Common myeloid progenitor, CD34-positive (primary cell): ENCODE measurements around the gene KLB.

ENCODE experiments used
- CTCF ChIA-PET: fragments of 350-600 bp; sonication (Branson Sonifier 250); formaldehyde crosslinking; loops from one replicate; lab custom pipeline; 2021; ENCODE audit warnings: antibody characterized with exemption; lab: Charles Lee
- POLR2A ChIA-PET: fragments of 350-600 bp; sonication (Branson Sonifier 250); formaldehyde crosslinking; loops from one replicate; lab custom pipeline; 2021; ENCODE audit warnings: antibody characterized with exemption; lab: Charles Lee
- DNase-seq, 3 donors: peaks; one replicate each; pipeline versions ENCODE4 v3.0.0 to v3.0.0-alpha.2; 2013
- H3K27ac ChIP-seq, 2 experiments: 1 replicate in 1 of 2; 2 replicates in 1 of 2; pipeline ENCODE4 v1.7.0; 2013; ENCODE audit warnings: inconsistent platforms in 2 of 2, low read length in 2 of 2, mild to moderate bottlenecking in 2 of 2, low read depth in 1 of 2, moderate library complexity in 1 of 2; ENCODE audit not compliant: severe bottlenecking in 2 of 2, insufficient read depth in 1 of 2, poor library complexity in 1 of 2
- H3K27me3 ChIP-seq, 5 experiments: replicated peaks in 2 of 5; 1 replicate in 3 of 5; 2 replicates in 2 of 5; pipeline versions ENCODE4 v1.6.1 to v1.7.0; 2013; ENCODE audit warnings: low read length in 4 of 5, mild to moderate bottlenecking in 2 of 5, moderate library complexity in 2 of 5, inconsistent platforms in 1 of 5; ENCODE audit not compliant: insufficient read depth in 5 of 5, control insufficient read depth in 4 of 5
- H3K36me3 ChIP-seq, 4 experiments: 1 replicate in 2 of 4; 2 replicates in 2 of 4; pipeline versions ENCODE4 v1.6.1 to v1.7.0; 2013; ENCODE audit warnings: low read length in 3 of 4, control low read depth in 1 of 4, mild to moderate bottlenecking in 1 of 4; ENCODE audit not compliant: control insufficient read depth in 4 of 4, insufficient read depth in 4 of 4
- H3K4me1 ChIP-seq, 4 experiments: 1 replicate in 3 of 4; 2 replicates in 1 of 4; pipeline versions ENCODE4 v1.6.1 to v1.7.1; 2013; ENCODE audit warnings: low read length in 3 of 4, mild to moderate bottlenecking in 3 of 4, control low read depth in 1 of 4, inconsistent platforms in 1 of 4, moderate library complexity in 1 of 4; ENCODE audit not compliant: control insufficient read depth in 4 of 4, insufficient read depth in 4 of 4; ENCODE audit errors: control extremely low read depth in 1 of 4
- H3K4me3 ChIP-seq, 7 experiments: 1 replicate in 4 of 7; 2 replicates in 3 of 7; pipeline versions ENCODE4 v1.5.1 to v1.7.0; 2013; ENCODE audit warnings: mild to moderate bottlenecking in 7 of 7, low read length in 6 of 7, moderate library complexity in 6 of 7, inconsistent platforms in 2 of 7, low read depth in 2 of 7, control low read depth in 1 of 7; ENCODE audit not compliant: insufficient read depth in 4 of 7, control insufficient read depth in 1 of 7; ENCODE audit errors: extremely low read depth in 1 of 7
- H3K9me3 ChIP-seq, 5 experiments: 1 replicate in 4 of 5; 2 replicates in 1 of 5; pipeline versions ENCODE4 v1.6.1 to v1.7.1; 2013; ENCODE audit warnings: low read length in 4 of 5, mild to moderate bottlenecking in 2 of 5, inconsistent platforms in 1 of 5, low read depth in 1 of 5, moderate library complexity in 1 of 5; ENCODE audit not compliant: control insufficient read depth in 4 of 5, insufficient read depth in 2 of 5; ENCODE audit errors: control extremely low read depth in 1 of 5
- WGBS: methylation state at CpG from one replicate; pipeline ENCODE4 v1.1.5; 2013; ENCODE audit not compliant: insufficient coverage; 5-methylcytosine and 5-hydroxymethylcytosine counted together

KLB gene

DNA sequence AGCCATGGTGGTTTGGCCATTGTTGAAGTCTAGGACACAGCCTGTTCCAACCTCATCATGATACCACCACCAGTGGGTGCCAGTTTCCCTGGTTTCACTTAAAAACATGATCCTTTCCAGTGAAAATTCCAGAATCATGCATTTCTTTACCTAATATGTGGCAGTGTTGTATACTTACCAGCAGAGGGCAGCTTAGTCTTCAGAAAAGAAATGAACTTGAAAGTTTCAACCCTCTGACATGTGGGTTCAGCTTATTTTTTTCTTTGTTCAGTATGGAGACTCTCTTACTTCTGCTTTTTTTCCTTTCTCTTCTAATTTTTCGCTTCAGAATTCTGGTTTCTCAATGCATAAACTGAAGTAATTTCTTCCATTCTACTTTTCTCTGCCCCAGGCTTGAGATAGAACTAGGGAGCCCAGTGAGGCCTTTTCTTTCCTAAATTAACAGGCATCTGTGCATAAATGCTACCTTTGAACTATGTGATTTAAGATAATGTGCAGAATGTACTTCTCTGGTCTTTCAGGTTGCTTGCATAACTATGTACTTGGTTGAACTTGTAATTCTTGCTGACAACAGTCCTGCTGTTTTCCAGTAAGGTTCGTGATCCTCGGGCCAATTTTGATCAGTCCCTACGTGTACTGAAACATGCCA lies 62.8 kb downstream of the KLB start:
- ChIA-PET POLR2A (interaction anchor here (1.0 kb wide), 1 partner anchor 57 kb away, joined by 4 read pairs; no protein-coding TSS in a partner anchor), CTCF (interaction anchor here (0.6 to 3.6 kb wide), 16 partner anchors 10 to 856 kb away, joined by 3 to 23 read pairs (median 4); partner anchors contain the start of genes LIAS and RPL9)
- DNase-seq = peak; percentile 89 to 92 (median 92)
- peaks cover 12 to 28% (median 23%) of the 10 kb centered on the region in 4 experiments for H3K36me3 ChIP-seq
- 70% methylated on average over 4 of the region's 4 CpGs for WGBS
- H3K4me1 ChIP-seq = peaks cover 0 to 6% (median 5%) of the 10 kb centered on the region in 4 experiments
- H3K9me3 ChIP-seq = no peaks in the 10 kb centered on the region
- peak overlapping the region; percentile 26 to 46 for H3K27ac ChIP-seq
- H3K4me3 ChIP-seq = peak overlapping the region in 4 of 7 experiments; percentile 5 to 57 (median 45)
- no peaks in the 10 kb centered on the region for H3K27me3 ChIP-seq

DNA sequence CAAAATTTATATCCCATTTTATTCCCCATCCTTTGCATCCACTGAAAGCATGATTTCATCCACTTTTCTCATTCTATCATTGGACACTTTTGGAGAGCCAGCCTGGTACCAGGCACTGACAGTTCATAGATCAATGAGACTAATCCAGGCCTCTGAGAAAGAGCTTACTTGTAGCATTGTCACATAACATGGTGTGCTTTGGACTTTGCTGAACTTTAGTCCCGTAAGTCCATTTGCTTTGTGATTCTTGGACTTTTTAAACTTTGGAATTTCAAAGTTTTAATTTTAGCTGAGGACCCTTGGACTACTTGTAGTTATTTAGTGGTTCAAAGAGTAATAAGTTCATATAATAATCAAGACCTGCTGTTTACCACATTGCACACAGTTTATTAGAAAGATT lies 63.7 kb downstream of the KLB start:
- no peak overlapping the region for H3K4me3 ChIP-seq
- H3K9me3 ChIP-seq = no peaks in the 10 kb centered on the region
- ChIA-PET POLR2A (no interaction called here), CTCF (interaction anchor here (1.0 to 3.6 kb wide), 2 partner anchors 11 to 186 kb away, joined by 4 to 23 read pairs; partner anchors contain the start of genes LIAS and RPL9)
- H3K4me1 ChIP-seq = peaks cover 0 to 6% (median 5%) of the 10 kb centered on the region in 4 experiments
- H3K27ac ChIP-seq = no peak overlapping the region
- no peak for DNase-seq
- H3K36me3 ChIP-seq = peaks cover 9 to 24% (median 17%) of the 10 kb centered on the region in 4 experiments
- no CpG with 5 or more reads among the region's 1 CpG for WGBS
- no peaks in the 10 kb centered on the region for H3K27me3 ChIP-seq

- no peak overlapping the region for H3K27ac ChIP-seq
- peaks cover 0 to 6% (median 5%) of the 10 kb centered on the region in 4 experiments for H3K4me1 ChIP-seq
- no peak overlapping the region for H3K4me3 ChIP-seq
- POLR2A ChIA-PET = no interaction called here
- CTCF ChIA-PET = interaction anchor here (0.7 to 1.1 kb wide), 2 partner anchors 158 to 187 kb away, joined by 3 to 4 read pairs; no protein-coding TSS in a partner anchor
- 100% methylated on average over 1 of the region's 3 CpGs for WGBS
- no peaks in the 10 kb centered on the region for H3K27me3 ChIP-seq
- DNase-seq = no peak
- no peaks in the 10 kb centered on the region for H3K9me3 ChIP-seq
- H3K36me3 ChIP-seq = peaks cover 6 to 23% (median 17%) of the 10 kb centered on the region in 4 experiments
Observed at GRCh38 chr4:39472396-39472795, 65.7 kb downstream of the KLB start.

- no peak for DNase-seq
- no peaks in the 10 kb centered on the region for H3K9me3 ChIP-seq
- H3K36me3 ChIP-seq = peaks cover 6 to 19% (median 11%) of the 10 kb centered on the region in 4 experiments
- no peak overlapping the region for H3K4me3 ChIP-seq
- POLR2A ChIA-PET = no interaction called here
- 100% methylated on average over 4 of the region's 5 CpGs for WGBS
- no peaks in the 10 kb centered on the region for H3K4me1 ChIP-seq
- CTCF ChIA-PET = no interaction called here
- H3K27me3 ChIP-seq = no peaks in the 10 kb centered on the region
- no peak overlapping the region for H3K27ac ChIP-seq
Observed at GRCh38 chr4:39476187-39476895, 69.6 kb downstream of the KLB start.

DNA sequence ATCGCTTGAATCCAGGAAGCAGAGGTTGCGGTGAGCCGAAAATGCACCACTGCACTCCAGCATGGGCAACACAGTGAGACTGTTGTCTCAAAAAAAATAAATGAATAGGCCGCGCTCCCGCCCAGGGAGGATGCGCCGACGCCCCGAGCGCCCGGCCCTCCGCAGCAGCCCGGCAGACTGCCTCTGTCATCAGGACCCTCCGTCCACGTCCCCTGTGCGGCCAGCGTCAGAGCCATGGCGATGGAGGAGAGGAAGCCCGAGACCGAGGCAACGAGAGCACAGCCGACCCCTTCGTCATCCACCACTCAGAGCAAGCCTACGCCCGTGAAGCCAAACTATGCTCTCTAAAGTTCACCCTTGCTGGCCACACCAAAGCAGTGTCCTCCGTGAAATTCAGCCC lies 73.5 kb downstream of the KLB start:
- CTCF ChIA-PET = no interaction called here
- POLR2A ChIA-PET = no interaction called here
- Histone ChIP-seq H3K9me3 (peaks cover 0 to 8% (median 2%) of the 10 kb centered on the region in 5 experiments), H3K27me3 (no peaks in the 10 kb centered on the region), H3K36me3 (peaks cover 0 to 9% (median 4%) of the 10 kb centered on the region in 4 experiments), H3K4me1 (no peaks in the 10 kb centered on the region), H3K27ac (no peak overlapping the region), H3K4me3 (no peak overlapping the region)
- no peak for DNase-seq
- WGBS = 98% methylated on average over 27 of the region's 27 CpGs

GRCh38 chr4:39480902-39481695 lies 74.4 kb downstream of the KLB start:
- ChIA-PET CTCF (interaction anchor here (1.4 kb wide), 1 partner anchor 16 kb away, joined by 3 read pairs; no protein-coding TSS in a partner anchor), POLR2A (no interaction called here)
- Histone ChIP-seq H3K4me1 (no peaks in the 10 kb centered on the region), H3K9me3 (peaks cover 0 to 8% (median 2%) of the 10 kb centered on the region in 5 experiments), H3K36me3 (peaks cover 0 to 9% (median 4%) of the 10 kb centered on the region in 4 experiments), H3K4me3 (no peak overlapping the region), H3K27me3 (no peaks in the 10 kb centered on the region), H3K27ac (no peak overlapping the region)
- peak; percentile 1 to 33 (median 17) for DNase-seq
- 83% methylated on average over 19 of the region's 21 CpGs for WGBS
